A549 (cell line): ENCODE measurements around the gene SHISA8. TPM values are rescaled to one million over a fixed set of nuclear protein-coding genes. Genes with fewer than 3 reads are reported as not detected.

Experiments
- ATAC-seq, 2 experiments: fragments of 200-7000 bp in 1 of 2; fragments of >200 bp in 1 of 2; cut with Nextera tagmentation in 1 of 2; cut with Tn5 transposase in 1 of 2; 3 replicates each; pipeline versions ENCODE4 v1.8.0 to v1.9.1; 2018 to 2020; ENCODE audit warnings: mild to moderate bottlenecking in 1 of 2, moderate library complexity in 1 of 2
- CTCF ChIA-PET: fragments of 300-600 bp; sonication (Branson Sonifier 250); formaldehyde crosslinking; extraction: SDS; loops from one replicate; lab custom pipeline; 2021; ENCODE audit warnings: antibody characterized with exemption, inconsistent platforms; lab: Yijun Ruan, JAX
- POLR2A ChIA-PET: fragments of 350-600 bp; formaldehyde crosslinking; extraction: SDS; loops from one replicate; lab custom pipeline; 2021; ENCODE audit warnings: antibody characterized with exemption, inconsistent platforms; lab: Yijun Ruan, JAX
- DNase-seq, 2 experiments: peaks; one replicate each; pipeline versions ENCODE4 v3.0.0 to v3.0.0-alpha.2; 2011 to 2016; ENCODE audit warnings: low read depth in 1 of 2, low spot score in 1 of 2
- FAIRE-seq: peaks from 2 replicates; lab custom pipeline; 2011; peaks lifted over from hg19 to GRCh38; lab: Jason Lieb, UNC
- H3K27ac ChIP-seq, 2 experiments: fragments of >200 bp; sonication (Bioruptor Twin); formaldehyde crosslinking; 3 replicates each; pipeline ENCODE4 v1.5.1; 2016 to 2017
- H3K4me1 ChIP-seq: fragments of >200 bp; sonication (Bioruptor Twin); formaldehyde crosslinking; 3 replicates; pipeline ENCODE4 v1.6.1; 2016
- H3K4me2 ChIP-seq: fragments of >200 bp; sonication (Bioruptor Twin); formaldehyde crosslinking; 3 replicates; pipeline ENCODE4 v1.6.1; 2016
- H3K4me3 ChIP-seq: fragments of >200 bp; sonication (Bioruptor Twin); formaldehyde crosslinking; 3 replicates; pipeline ENCODE4 v1.5.1; 2016
- H3K9me3 ChIP-seq: fragments of >200 bp; sonication (Bioruptor Twin); formaldehyde crosslinking; 3 replicates; pipeline ENCODE4 v1.6.1; 2016
- CBX2 ChIP-seq: fragments of 200-600 bp; sonication (generic); IDR thresholded peaks from 2 replicates; pipeline ENCODE4 v1.6.1; 2016; ENCODE audit warnings: low read depth, mild to moderate bottlenecking, borderline replicate concordance
- JUN ChIP-seq, 2 experiments: fragments of >200 bp; sonication (Bioruptor Twin); formaldehyde crosslinking; IDR thresholded peaks; 2 replicates in 1 of 2; 3 replicates in 1 of 2; pipeline ENCODE4 v1.6.1; 2016 to 2017
- JUNB ChIP-seq: fragments of >200 bp; sonication (Bioruptor Twin); formaldehyde crosslinking; IDR thresholded peaks from 2 replicates; pipeline ENCODE4 v1.6.1; 2016
- PBX3 ChIP-seq: IDR thresholded peaks from 2 replicates; pipeline ENCODE4 v1.6.1; 2012
- POLR2AphosphoS2 ChIP-seq: conservative IDR thresholded peaks from 2 replicates; pipeline ENCODE4 v1.6.1; 2012; ENCODE audit warnings: low read length, improper control_type of control experiment, inconsistent platforms
- RAD21 ChIP-seq, 2 experiments: fragments of >200 bp in 1 of 2; sonication (Bioruptor Twin) in 1 of 2; formaldehyde crosslinking in 1 of 2; IDR thresholded peaks in 1 of 2; conservative IDR thresholded peaks in 1 of 2; 2 replicates in 1 of 2; 3 replicates in 1 of 2; pipeline ENCODE4 v1.6.1; 2012 to 2018; ENCODE audit warnings: inconsistent platforms in 1 of 2
- ZFP36 ChIP-seq: fragments of 450-650 bp; IDR thresholded peaks from 2 replicates; pipeline ENCODE4 v1.6.1; 2014; ENCODE audit warnings: borderline replicate concordance; ENCODE audit not compliant: partially characterized antibody
- WGBS: methylation state at CpG from one replicate; pipeline ENCODE4 v1.1.6; 2017; ENCODE audit errors: missing lambda C conversion rate; 5-methylcytosine and 5-hydroxymethylcytosine counted together
- polyA plus RNA-seq, 4 experiments: library from polyadenylated mRNA; depleted of rRNA in 3 of 4; stranded (reverse); fragments of >200 nt; fragmentation: RNase III in 1 of 4; extraction: RNeasy Plus Mini Kit Qiagen cat#74134 plus additional on column Dnase treatment in 1 of 4; gene quantifications; 2 replicates in 3 of 4; 3 replicates in 1 of 4; pipeline ENCODE4 v1.2.3, GENCODE V29; 2011 to 2017
- small RNA-seq, 6 experiments: library from RNA; depleted of rRNA; stranded (forward); fragments of <200 nt; gene quantifications; one replicate each; pipeline ENCODE3, GENCODE V24; 2012

SHISA8 gene
- polyA plus RNA-seq, 2 of the 4 experiments (the other 2 are of a cell fraction): 0.15 TPM; not detected in 1

- ChIA-PET POLR2A (interaction anchor here (1.1 kb wide), 1 partner anchor 29 kb away, joined by 3 read pairs; the partner anchor contains the start of gene SREBF2), CTCF (interaction anchor here (1.1 to 1.2 kb wide), 6 partner anchors 9 to 165 kb away, joined by 3 to 7 read pairs (median 4); partner anchors contain the start of gene SREBF2)
- no peak for DNase-seq
- FAIRE-seq: no peak
- Histone ChIP-seq H3K27ac (no peak overlapping the region), H3K4me1 (peaks cover 38% of the 10 kb centered on the region), H3K4me2 (no peak overlapping the region), H3K4me3 (no peak overlapping the region), H3K9me3 (no peaks in the 10 kb centered on the region)
- no peak; a peak in 1 of 6 replicates for ATAC-seq
- TF ChIP-seq JUN (IDR thresholded peaks at IDR 0.05) (no peak), POLR2AphosphoS2 (no peak), JUNB (no peak), CBX2 (no peak), RAD21 (conservative IDR thresholded peaks at IDR 0.05 in 1 of 2, IDR thresholded peaks at IDR 0.05 in 1 of 2) (no peak), ZFP36 (no peak), PBX3 (no peak)
- 69% methylated on average over 4 of the region's 4 CpGs for WGBS
Observed at GRCh38 chr22:41862160-41862529, 52.7 kb downstream of the SHISA8 start.

Small RNA genes within 50 kb of the gene (small RNA-seq; reads per million reads assigned to genes)
- gene MIR33A: 1.7 to 225 (median 58.4) reads per million in 6 experiments

Other genes with a start within 250 kb of the SHISA8 start
- 113 and 118 TPM in 2 replicates for gene SNU13, start 226.2 kb downstream of the SHISA8 start, polyA plus RNA-seq (2011; rRNA removed)
- gene SNU13, start 226.2 kb downstream of the SHISA8 start, polyA plus RNA-seq (2017; fragmentation: RNase III; extraction: RNeasy Plus Mini Kit Qiagen cat#74134 plus additional on column Dnase treatment): 92.2 to 102 TPM (median 94.7 TPM) in 3 replicates
- 0.07 and 0.12 TPM in 2 replicates for gene MEI1, start 215.6 kb downstream of the SHISA8 start, polyA plus RNA-seq (2011; rRNA removed)
- not detected in 3 replicates for gene MEI1, start 215.6 kb downstream of the SHISA8 start, polyA plus RNA-seq (2017; fragmentation: RNase III; extraction: RNeasy Plus Mini Kit Qiagen cat#74134 plus additional on column Dnase treatment)
- gene CCDC134, start 114.4 kb downstream of the SHISA8 start, polyA plus RNA-seq (2011; rRNA removed): 2.5 and 3.6 TPM in 2 replicates
- 3.3 to 4.5 TPM (median 4.5 TPM) in 3 replicates for gene CCDC134, start 114.4 kb downstream of the SHISA8 start, polyA plus RNA-seq (2017; fragmentation: RNase III; extraction: RNeasy Plus Mini Kit Qiagen cat#74134 plus additional on column Dnase treatment)
- 19.4 and 29.3 TPM in 2 replicates for gene SREBF2, start 82.0 kb downstream of the SHISA8 start, polyA plus RNA-seq (2011; rRNA removed)
- 21.0 to 30.8 TPM (median 29.7 TPM) in 3 replicates for gene SREBF2, start 82.0 kb downstream of the SHISA8 start, polyA plus RNA-seq (2017; fragmentation: RNase III; extraction: RNeasy Plus Mini Kit Qiagen cat#74134 plus additional on column Dnase treatment)
- 0.18 and 0.29 TPM in 2 replicates for gene TNFRSF13C, start 11.7 kb upstream of the SHISA8 start, polyA plus RNA-seq (2011; rRNA removed)
- 0.24 to 0.35 TPM (median 0.26 TPM) in 3 replicates for gene TNFRSF13C, start 11.7 kb upstream of the SHISA8 start, polyA plus RNA-seq (2017; fragmentation: RNase III; extraction: RNeasy Plus Mini Kit Qiagen cat#74134 plus additional on column Dnase treatment)
- gene CENPM, start 32.1 kb upstream of the SHISA8 start, polyA plus RNA-seq (2011; rRNA removed): 22.3 and 23.9 TPM in 2 replicates
- gene CENPM, start 32.1 kb upstream of the SHISA8 start, polyA plus RNA-seq (2017; fragmentation: RNase III; extraction: RNeasy Plus Mini Kit Qiagen cat#74134 plus additional on column Dnase treatment): 34.7 to 40.1 TPM (median 36.5 TPM) in 3 replicates
- 1.3 and 1.7 TPM in 2 replicates for gene SEPTIN3, start 54.4 kb upstream of the SHISA8 start, polyA plus RNA-seq (2011; rRNA removed)
- gene SEPTIN3, start 54.4 kb upstream of the SHISA8 start, polyA plus RNA-seq (2017; fragmentation: RNase III; extraction: RNeasy Plus Mini Kit Qiagen cat#74134 plus additional on column Dnase treatment): 0.84 to 1.3 TPM (median 1.1 TPM) in 3 replicates
- 0.08 and 0.14 TPM in 2 replicates for gene WBP2NL, start 83.7 kb upstream of the SHISA8 start, polyA plus RNA-seq (2011; rRNA removed)
- gene WBP2NL, start 83.7 kb upstream of the SHISA8 start, polyA plus RNA-seq (2017; fragmentation: RNase III; extraction: RNeasy Plus Mini Kit Qiagen cat#74134 plus additional on column Dnase treatment): 0.08 to 0.12 TPM (median 0.10 TPM) in 3 replicates
- gene NAGA, start 155.7 kb upstream of the SHISA8 start, polyA plus RNA-seq (2011; rRNA removed): 8.9 and 11.4 TPM in 2 replicates
- gene NAGA, start 155.7 kb upstream of the SHISA8 start, polyA plus RNA-seq (2017; fragmentation: RNase III; extraction: RNeasy Plus Mini Kit Qiagen cat#74134 plus additional on column Dnase treatment): 6.3 to 6.6 TPM (median 6.5 TPM) in 3 replicates
- 0.03 TPM in 1 of 2 replicates, not detected in the other for gene PHETA2, start 159.2 kb upstream of the SHISA8 start, polyA plus RNA-seq (2011; rRNA removed)
- 0.04 TPM in 1 of 3 replicates, not detected in the others for gene PHETA2, start 159.2 kb upstream of the SHISA8 start, polyA plus RNA-seq (2017; fragmentation: RNase III; extraction: RNeasy Plus Mini Kit Qiagen cat#74134 plus additional on column Dnase treatment)
- gene SMDT1, start 164.6 kb upstream of the SHISA8 start, polyA plus RNA-seq (2011; rRNA removed): 26.7 and 27.1 TPM in 2 replicates
- 23.9 to 29.7 TPM (median 25.3 TPM) in 3 replicates for gene SMDT1, start 164.6 kb upstream of the SHISA8 start, polyA plus RNA-seq (2017; fragmentation: RNase III; extraction: RNeasy Plus Mini Kit Qiagen cat#74134 plus additional on column Dnase treatment)
- gene NDUFA6, start 175.7 kb upstream of the SHISA8 start, polyA plus RNA-seq (2011; rRNA removed): 70.7 and 99.0 TPM in 2 replicates
- gene NDUFA6, start 175.7 kb upstream of the SHISA8 start, polyA plus RNA-seq (2017; fragmentation: RNase III; extraction: RNeasy Plus Mini Kit Qiagen cat#74134 plus additional on column Dnase treatment): 79.1 to 81.4 TPM (median 79.6 TPM) in 3 replicates
- 0.59 and 0.79 TPM in 2 replicates for gene CYP2D6, start 215.7 kb upstream of the SHISA8 start, polyA plus RNA-seq (2011; rRNA removed)
- 0.63 to 1.0 TPM (median 0.91 TPM) in 3 replicates for gene CYP2D6, start 215.7 kb upstream of the SHISA8 start, polyA plus RNA-seq (2017; fragmentation: RNase III; extraction: RNeasy Plus Mini Kit Qiagen cat#74134 plus additional on column Dnase treatment)